OCI-LY1 (cell line): Measurements from ENCODE around the gene ZNF22.

Experiments
- H2AFZ ChIP-seq: fragments of 200-600 bp; sonication (generic), shearing (Covaris generic); 2 replicates; pipeline ENCODE4 v1.6.0; 2014; ENCODE audit warnings: antibody characterized with exemption, mild to moderate bottlenecking, low read length
- H3F3A ChIP-seq: fragments of 200-600 bp; sonication (generic), shearing (Covaris generic); 2 replicates; pipeline ENCODE4 v1.6.0; 2014; ENCODE audit warnings: mild to moderate bottlenecking, antibody characterized with exemption, low read length, moderate library complexity; ENCODE audit not compliant: insufficient read depth
- H3K27ac ChIP-seq: fragments of 200-600 bp; sonication (generic); 2 replicates; pipeline ENCODE4 v1.5.1; 2014; ENCODE audit warnings: low read length, mixed run types, mild to moderate bottlenecking, low read depth; ENCODE audit not compliant: poor library complexity, severe bottlenecking
- H3K27me3 ChIP-seq: fragments of 200-600 bp; sonication (generic); 2 replicates; pipeline ENCODE4 v1.6.0; 2014; ENCODE audit warnings: antibody characterized with exemption, mild to moderate bottlenecking, low read length, moderate library complexity; ENCODE audit not compliant: insufficient read depth
- H3K36me3 ChIP-seq: fragments of 200-600 bp; sonication (generic); 2 replicates; pipeline ENCODE4 v1.6.1; 2014; ENCODE audit warnings: mild to moderate bottlenecking, antibody characterized with exemption, low read length, moderate library complexity, mixed read lengths; ENCODE audit not compliant: insufficient read depth
- H3K4me1 ChIP-seq: fragments of 200-600 bp; sonication (generic); 2 replicates; pipeline ENCODE4 v1.5.1; 2014; ENCODE audit warnings: mild to moderate bottlenecking, low read length, moderate library complexity; ENCODE audit not compliant: insufficient read depth, severe bottlenecking
- H3K4me2 ChIP-seq: fragments of 200-600 bp; sonication (generic), shearing (Covaris generic); 2 replicates; pipeline ENCODE4 v1.6.1; 2014; ENCODE audit warnings: low read length
- H3K4me3 ChIP-seq: fragments of 200-600 bp; sonication (generic); 2 replicates; pipeline ENCODE4 v1.5.1; 2014; ENCODE audit warnings: low read length, low read depth, mild to moderate bottlenecking, mixed read lengths; ENCODE audit not compliant: poor library complexity, severe bottlenecking
- H3K79me2 ChIP-seq: fragments of 200-600 bp; shearing (Covaris generic); 2 replicates; pipeline ENCODE4 v1.6.1; 2016; ENCODE audit warnings: mixed run types, low read length, mixed read lengths; ENCODE audit not compliant: insufficient read depth
- H3K9ac ChIP-seq: fragments of 200-600 bp; sonication (generic), shearing (Covaris generic); 2 replicates; pipeline ENCODE4 v1.6.1; 2014; ENCODE audit warnings: mild to moderate bottlenecking, low read length, mixed read lengths
- H3K9me2 ChIP-seq: fragments of 200-600 bp; sonication (generic), shearing (Covaris generic); 2 replicates; pipeline ENCODE4 v1.6.1; 2014; ENCODE audit warnings: low read depth, mild to moderate bottlenecking, low read length, mixed read lengths
- H3K9me3 ChIP-seq: fragments of 200-600 bp; shearing (Covaris generic); 2 replicates; pipeline ENCODE4 v1.6.1; 2014; ENCODE audit warnings: low read length, mixed read lengths
- H4K20me1 ChIP-seq: fragments of 200-600 bp; sonication (generic), shearing (Covaris generic); 2 replicates; pipeline ENCODE4 v1.6.0; 2016; ENCODE audit warnings: mild to moderate bottlenecking, low read length; ENCODE audit not compliant: insufficient read depth
- CTCF ChIP-seq: fragments of 200-600 bp; sonication (generic), shearing (Covaris generic); IDR thresholded peaks from 2 replicates; pipeline ENCODE4 v1.5.1; 2017; ENCODE audit warnings: mild to moderate bottlenecking, antibody characterized with exemption, low read length, moderate library complexity, mixed read lengths
- EZH2 ChIP-seq: fragments of 200-600 bp; sonication (generic), shearing (Covaris generic); IDR thresholded peaks from 2 replicates; pipeline ENCODE4 v1.8.0; 2017; ENCODE audit warnings: borderline replicate concordance, mixed run types, mild to moderate bottlenecking, antibody characterized with exemption, low read length, moderate library complexity, mixed read lengths

ZNF22 gene

GRCh38 chr10:45001381-45002148 lies 842 bp downstream of the ZNF22 start:
- no peak overlapping the region for H2AFZ ChIP-seq
- H3K9me2 ChIP-seq = no peaks in the 10 kb centered on the region
- H4K20me1 ChIP-seq = no peaks in the 10 kb centered on the region
- H3K9ac ChIP-seq = peak overlapping the region; percentile 59
- H3K36me3 ChIP-seq = peaks cover 39% of the 10 kb centered on the region
- H3K27me3 ChIP-seq = no peaks in the 10 kb centered on the region
- no peaks in the 10 kb centered on the region for H3F3A ChIP-seq
- no peak for TF ChIP-seq CTCF
- no peak for TF ChIP-seq EZH2
- peaks cover 18% of the 10 kb centered on the region for H3K4me1 ChIP-seq
- H3K79me2 ChIP-seq = peaks cover 11% of the 10 kb centered on the region; the same call in 1 of the 2 replicates
- peaks cover 23% of the 10 kb centered on the region for H3K9me3 ChIP-seq
- H3K4me2 ChIP-seq = peak overlapping the region; percentile 74
- peak overlapping the region; percentile 65 for H3K4me3 ChIP-seq
- H3K27ac ChIP-seq = no peak overlapping the region

GRCh38 chr10:45003432-45004000 lies 2.8 kb downstream of the ZNF22 start:
- H3K4me3 ChIP-seq = no peak overlapping the region
- TF ChIP-seq CTCF (no peak), EZH2 (no peak)
- no peaks in the 10 kb centered on the region for H3K9me2 ChIP-seq
- no peak overlapping the region for H3K9ac ChIP-seq
- no peak overlapping the region for H3K4me2 ChIP-seq
- no peak overlapping the region for H3K27ac ChIP-seq
- no peaks in the 10 kb centered on the region for H3F3A ChIP-seq
- H4K20me1 ChIP-seq = no peaks in the 10 kb centered on the region
- H3K36me3 ChIP-seq = peaks cover 39% of the 10 kb centered on the region
- no peaks in the 10 kb centered on the region for H3K27me3 ChIP-seq
- peaks cover 11% of the 10 kb centered on the region; the same call in 1 of the 2 replicates for H3K79me2 ChIP-seq
- no peak overlapping the region for H2AFZ ChIP-seq
- peaks cover 18% of the 10 kb centered on the region for H3K4me1 ChIP-seq
- peaks cover 23% of the 10 kb centered on the region for H3K9me3 ChIP-seq

GRCh38 chr10:45004661-45005060 lies 3.9 kb downstream of the ZNF22 start:
- Histone ChIP-seq H3K4me1 (peaks cover 18% of the 10 kb centered on the region), H4K20me1 (no peaks in the 10 kb centered on the region), H3K9me3 (peaks cover 23% of the 10 kb centered on the region), H3K9ac (no peak overlapping the region), H3K4me2 (no peak overlapping the region), H3K4me3 (no peak overlapping the region), H3K27ac (no peak overlapping the region), H3K79me2 (peaks cover 11% of the 10 kb centered on the region; the same call in 1 of the 2 replicates), H3K9me2 (no peaks in the 10 kb centered on the region), H3K27me3 (no peaks in the 10 kb centered on the region), H3F3A (no peaks in the 10 kb centered on the region), H2AFZ (no peak overlapping the region), H3K36me3 (peaks cover 39% of the 10 kb centered on the region)
- TF ChIP-seq CTCF (no peak), EZH2 (no peak)
